ENCODE measurements around the gene RBM4B. TPM values are rescaled to one million over a fixed set of nuclear protein-coding genes. Genes with fewer than 3 reads are reported as not detected.
A peak's percentile ranks its signal among the peaks of the same experiment; 100 is the strongest.

Gene RBM4B
- total and polyA plus RNA-seq, 2 of the 13 experiments (the other 11 are each of a cell fraction or from before 2014, with no cell fraction given) = 25.8 to 32.4 TPM

- H3K79me2 ChIP-seq (ENCODE audit: insufficient read depth, low read length) = peaks cover 80% of the 10 kb centered on the region
- intact Hi-C loops (cut with micrococcal nuclease; ENCODE audit: unreplicated experiment) = no loop called here
- ChIA-PET POLR2A (interaction anchor here (0.7 kb wide), 1 partner anchor 27 kb away, joined by 3 read pairs; the partner anchor contains the start of gene RBM14), CTCF (ENCODE audit: low intra/inter-chr PET ratio, low total read pairs) (no interaction called here)
- DNase-seq (ENCODE audit: low spot score) (no peak), ATAC-seq (no peak), FAIRE-seq (no peak)
- no peak overlapping the region for H3K4me3 ChIP-seq (replicated peaks in 1 of 3; ENCODE audit: insufficient read depth in 1 of 3, low read depth in 2 of 3, low read length in 3 of 3)
- no peak overlapping the region for H2AFZ ChIP-seq (ENCODE audit: low read length)
- WGBS (ENCODE audit: low lambda C conversion rate) = 97% methylated on average over 24 of the region's 24 CpGs
- BruUV-seq (replicated peaks) = no TSS peak
- peak overlapping the region; percentile 13; the same call in 1 of the 2 replicates for H3K4me2 ChIP-seq (ENCODE audit: low read depth, low read length)
- in situ Hi-C loops (cut with HindIII; ENCODE audit: extremely low pct_ligation_motif_present, low pct_unique_long_range_greater_than_20kb) = no loop called here
- peaks cover 78% of the 10 kb centered on the region for H4K20me1 ChIP-seq (ENCODE audit: insufficient read depth, low read length)
- H3K27me3 ChIP-seq (ENCODE audit: control insufficient read depth in 1 of 2, insufficient read depth in 2 of 2, low read length in 2 of 2) = no peaks in the 10 kb centered on the region; a peak in 1 of 5 replicates
- no peak overlapping the region for H3K9ac ChIP-seq (ENCODE audit: insufficient read depth, low read depth, low read length)
- no peaks in the 10 kb centered on the region for H3K9me3 ChIP-seq (ENCODE audit: low read length)
- peaks cover 64% of the 10 kb centered on the region for H3K4me1 ChIP-seq (ENCODE audit: insufficient read depth, low read length)
- peaks cover 20 to 66% of the 10 kb centered on the region in 2 experiments for H3K36me3 ChIP-seq (replicated peaks in 1 of 2; ENCODE audit: control insufficient read depth in 1 of 2, insufficient read depth in 2 of 2, low read length in 2 of 2)
- H3K27ac ChIP-seq (ENCODE audit: extremely low read length, insufficient read depth, low read length) = no peak overlapping the region
- TF ChIP-seq ZMYM3 (CRISPR knock-in tag; IDR thresholded peaks at IDR 0.05) (no peak), E2F5 (CRISPR knock-in tag; conservative IDR thresholded peaks at IDR 0.05) (no peak), TBL1XR1 (IDR thresholded peaks at IDR 0.05; ENCODE audit: borderline replicate concordance, low read length, partially characterized antibody) (no peak), ZNF431 (CRISPR knock-in tag; IDR thresholded peaks at IDR 0.05; ENCODE audit: borderline replicate concordance, low read depth) (no peak), ZNF382 (CRISPR knock-in tag; IDR thresholded peaks at IDR 0.05; ENCODE audit: borderline replicate concordance) (no peak), RBFOX2 (IDR thresholded peaks at IDR 0.05; ENCODE audit: low read depth, low read length) (peak; percentile 54), RBM22 (optimal IDR thresholded peaks at IDR 0.05; ENCODE audit: low read length) (peak; percentile 60), RFX1 (IDR thresholded peaks at IDR 0.05) (no peak), POLR2AphosphoS2 (IDR thresholded peaks at IDR 0.05; ENCODE audit: low read depth, low read length) (0 out of 2 replicates have a peak, but pooled peaks have one; percentile 32), ZNF337 (CRISPR knock-in tag; IDR thresholded peaks at IDR 0.05; ENCODE audit: borderline replicate concordance, low read depth) (no peak), ZNF784 (CRISPR knock-in tag; IDR thresholded peaks at IDR 0.05; ENCODE audit: borderline replicate concordance) (no peak), ZZZ3 (CRISPR knock-in tag; IDR thresholded peaks at IDR 0.05; ENCODE audit: borderline replicate concordance) (no peak), SCMH1 (CRISPR knock-in tag; IDR thresholded peaks at IDR 0.05; ENCODE audit: borderline replicate concordance) (no peak), BRCA1 (CRISPR knock-in tag; IDR thresholded peaks at IDR 0.05) (no peak), ZNF790 (CRISPR knock-in tag; IDR thresholded peaks at IDR 0.05; ENCODE audit: borderline replicate concordance) (no peak), ZNF501 (CRISPR knock-in tag; IDR thresholded peaks at IDR 0.05) (no peak)
- TF ChIP-seq, protein P1, sequence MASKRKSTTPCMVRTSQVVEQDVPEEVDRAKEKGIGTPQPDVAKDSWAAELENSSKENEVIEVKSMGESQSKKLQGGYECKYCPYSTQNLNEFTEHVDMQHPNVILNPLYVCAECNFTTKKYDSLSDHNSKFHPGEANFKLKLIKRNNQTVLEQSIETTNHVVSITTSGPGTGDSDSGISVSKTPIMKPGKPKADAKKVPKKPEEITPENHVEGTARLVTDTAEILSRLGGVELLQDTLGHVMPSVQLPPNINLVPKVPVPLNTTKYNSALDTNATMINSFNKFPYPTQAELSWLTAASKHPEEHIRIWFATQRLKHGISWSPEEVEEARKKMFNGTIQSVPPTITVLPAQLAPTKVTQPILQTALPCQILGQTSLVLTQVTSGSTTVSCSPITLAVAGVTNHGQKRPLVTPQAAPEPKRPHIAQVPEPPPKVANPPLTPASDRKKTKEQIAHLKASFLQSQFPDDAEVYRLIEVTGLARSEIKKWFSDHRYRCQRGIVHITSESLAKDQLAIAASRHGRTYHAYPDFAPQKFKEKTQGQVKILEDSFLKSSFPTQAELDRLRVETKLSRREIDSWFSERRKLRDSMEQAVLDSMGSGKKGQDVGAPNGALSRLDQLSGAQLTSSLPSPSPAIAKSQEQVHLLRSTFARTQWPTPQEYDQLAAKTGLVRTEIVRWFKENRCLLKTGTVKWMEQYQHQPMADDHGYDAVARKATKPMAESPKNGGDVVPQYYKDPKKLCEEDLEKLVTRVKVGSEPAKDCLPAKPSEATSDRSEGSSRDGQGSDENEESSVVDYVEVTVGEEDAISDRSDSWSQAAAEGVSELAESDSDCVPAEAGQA (IDR thresholded peaks at IDR 0.05; ENCODE audit: low read depth) = no peak
- TF ChIP-seq, protein P1 (CRISPR knock-in tag; IDR thresholded peaks at IDR 0.05; ENCODE audit: borderline replicate concordance) = no peak
These were observed 33.8 kb downstream of the RBM4B start for GRCh38 chr11:66643745-66644437.

Data from HepG2 (cell line).